Measurements from ENCODE around the gene SLC13A4. TPM values are rescaled to one million over a fixed set of nuclear protein-coding genes. Genes with fewer than 3 reads are reported as not detected.

The SLC13A4 gene
- total RNA-seq, 1 donor from 2014 or later = 0.08 TPM

- Histone ChIP-seq H3K4me3 (ENCODE audit: low read depth, low read length) (no peak overlapping the region), H3K27me3 (ENCODE audit: control insufficient read depth, insufficient read depth, low read length) (no peaks in the 10 kb centered on the region), H3K36me3 (ENCODE audit: control insufficient read depth, insufficient read depth, low read length) (no peaks in the 10 kb centered on the region)
- DNase-seq (ENCODE audit: low read depth) = no peak
- no peak for TF ChIP-seq CTCF (IDR thresholded peaks at IDR 0.05; ENCODE audit: insufficient read depth, low read length, poor library complexity, severe bottlenecking)
These were observed 40.1 kb upstream of the SLC13A4 start for GRCh38 chr7:135768064-135768463.

- DNase-seq (ENCODE audit: low read depth) = no peak
- no peak for TF ChIP-seq CTCF (IDR thresholded peaks at IDR 0.05; ENCODE audit: insufficient read depth, low read length, poor library complexity, severe bottlenecking)
- H3K36me3 ChIP-seq (ENCODE audit: control insufficient read depth, insufficient read depth, low read length) = no peaks in the 10 kb centered on the region
- no peaks in the 10 kb centered on the region for H3K27me3 ChIP-seq (ENCODE audit: control insufficient read depth, insufficient read depth, low read length)
- H3K4me3 ChIP-seq (ENCODE audit: low read depth, low read length) = no peak overlapping the region
These were observed 35.3 kb upstream of the SLC13A4 start for GRCh38 chr7:135763261-135763660.

- no peaks in the 10 kb centered on the region for H3K36me3 ChIP-seq (ENCODE audit: control insufficient read depth, insufficient read depth, low read length)
- H3K27me3 ChIP-seq (ENCODE audit: control insufficient read depth, insufficient read depth, low read length) = no peaks in the 10 kb centered on the region
- H3K4me3 ChIP-seq (ENCODE audit: low read depth, low read length) = no peak overlapping the region
- no peak for TF ChIP-seq CTCF (IDR thresholded peaks at IDR 0.05; ENCODE audit: insufficient read depth, low read length, poor library complexity, severe bottlenecking)
- no peak for DNase-seq (ENCODE audit: low read depth)
These were observed 33.9 kb upstream of the SLC13A4 start for GRCh38 chr7:135761751-135762488.

GRCh38 chr7:135759532-135759931, 31.5 kb upstream of the SLC13A4 start:
- Histone ChIP-seq H3K4me3 (ENCODE audit: low read depth, low read length) (no peak overlapping the region), H3K36me3 (ENCODE audit: control insufficient read depth, insufficient read depth, low read length) (no peaks in the 10 kb centered on the region), H3K27me3 (ENCODE audit: control insufficient read depth, insufficient read depth, low read length) (no peaks in the 10 kb centered on the region)
- TF ChIP-seq CTCF (IDR thresholded peaks at IDR 0.05; ENCODE audit: insufficient read depth, low read length, poor library complexity, severe bottlenecking) = no peak
- no peak for DNase-seq (ENCODE audit: low read depth)

GRCh38 chr7:135758531-135758932, 30.5 kb upstream of the SLC13A4 start:
- Histone ChIP-seq H3K4me3 (ENCODE audit: low read depth, low read length) (no peak overlapping the region), H3K27me3 (ENCODE audit: control insufficient read depth, insufficient read depth, low read length) (no peaks in the 10 kb centered on the region), H3K36me3 (ENCODE audit: control insufficient read depth, insufficient read depth, low read length) (no peaks in the 10 kb centered on the region)
- no peak for DNase-seq (ENCODE audit: low read depth)
- no peak for TF ChIP-seq CTCF (IDR thresholded peaks at IDR 0.05; ENCODE audit: insufficient read depth, low read length, poor library complexity, severe bottlenecking)

All from kidney epithelial cell (primary cell).